Measurements from ENCODE around the gene EPB41L2. TPM values are rescaled to one million over a fixed set of nuclear protein-coding genes. Genes with fewer than 3 reads are reported as not detected.
A peak's percentile ranks its signal among the peaks of the same experiment; 100 is the strongest.

EPB41L2 gene
- total RNA-seq, 1 experiment from 2014 or later, result 199 TPM

- TF ChIP-seq POLR2AphosphoS5 (IDR thresholded peaks at IDR 0.05; ENCODE audit: low read depth, low read length), result no peak
- TF ChIP-seq, protein P1, sequence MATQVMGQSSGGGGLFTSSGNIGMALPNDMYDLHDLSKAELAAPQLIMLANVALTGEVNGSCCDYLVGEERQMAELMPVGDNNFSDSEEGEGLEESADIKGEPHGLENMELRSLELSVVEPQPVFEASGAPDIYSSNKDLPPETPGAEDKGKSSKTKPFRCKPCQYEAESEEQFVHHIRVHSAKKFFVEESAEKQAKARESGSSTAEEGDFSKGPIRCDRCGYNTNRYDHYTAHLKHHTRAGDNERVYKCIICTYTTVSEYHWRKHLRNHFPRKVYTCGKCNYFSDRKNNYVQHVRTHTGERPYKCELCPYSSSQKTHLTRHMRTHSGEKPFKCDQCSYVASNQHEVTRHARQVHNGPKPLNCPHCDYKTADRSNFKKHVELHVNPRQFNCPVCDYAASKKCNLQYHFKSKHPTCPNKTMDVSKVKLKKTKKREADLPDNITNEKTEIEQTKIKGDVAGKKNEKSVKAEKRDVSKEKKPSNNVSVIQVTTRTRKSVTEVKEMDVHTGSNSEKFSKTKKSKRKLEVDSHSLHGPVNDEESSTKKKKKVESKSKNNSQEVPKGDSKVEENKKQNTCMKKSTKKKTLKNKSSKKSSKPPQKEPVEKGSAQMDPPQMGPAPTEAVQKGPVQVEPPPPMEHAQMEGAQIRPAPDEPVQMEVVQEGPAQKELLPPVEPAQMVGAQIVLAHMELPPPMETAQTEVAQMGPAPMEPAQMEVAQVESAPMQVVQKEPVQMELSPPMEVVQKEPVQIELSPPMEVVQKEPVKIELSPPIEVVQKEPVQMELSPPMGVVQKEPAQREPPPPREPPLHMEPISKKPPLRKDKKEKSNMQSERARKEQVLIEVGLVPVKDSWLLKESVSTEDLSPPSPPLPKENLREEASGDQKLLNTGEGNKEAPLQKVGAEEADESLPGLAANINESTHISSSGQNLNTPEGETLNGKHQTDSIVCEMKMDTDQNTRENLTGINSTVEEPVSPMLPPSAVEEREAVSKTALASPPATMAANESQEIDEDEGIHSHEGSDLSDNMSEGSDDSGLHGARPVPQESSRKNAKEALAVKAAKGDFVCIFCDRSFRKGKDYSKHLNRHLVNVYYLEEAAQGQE (IDR thresholded peaks at IDR 0.05; ENCODE audit: insufficient read depth in 1 of 2, low read depth in 2 of 2, low read length in 1 of 2), result no peak
- TF ChIP-seq CTCF (IDR thresholded peaks at IDR 0.05), result no peak
- no peak for TF ChIP-seq SIN3A (IDR thresholded peaks at IDR 0.05; ENCODE audit: borderline replicate concordance, insufficient read depth, low read depth, low read length)
- TF ChIP-seq TCF7L2 (IDR thresholded peaks at IDR 0.05; ENCODE audit: low read depth, low read length), result no peak
- in situ Hi-C loops (cut with HindIII; ENCODE audit: low pct_unique_long_range_greater_than_20kb, low sequenced_read_pairs) (no loop called here), intact Hi-C loops (cut with micrococcal nuclease; ENCODE audit: unreplicated experiment) (loop anchor here (10.0 kb wide), 1 partner anchor 132 kb away; the partner anchor contains the start of gene EPB41L2)
- Histone ChIP-seq H3K27me3 (ENCODE audit: control insufficient read depth, insufficient read depth, low read length) (no peaks in the 10 kb centered on the region), H3K9me3 (ENCODE audit: control insufficient read depth, insufficient read depth, low read depth, low read length) (no peaks in the 10 kb centered on the region), H3K36me3 (ENCODE audit: control insufficient read depth, insufficient read depth, low read length) (no peaks in the 10 kb centered on the region), H3K4me1 (ENCODE audit: control insufficient read depth, insufficient read depth, low read length) (peaks cover 67% of the 10 kb centered on the region), H3K27ac (ENCODE audit: low read length) (peak overlapping the region; percentile 94), H3K4me3 (ENCODE audit: low read depth in 2 of 2, low read length in 2 of 2) (no peak overlapping the region)
- CTCF ChIA-PET, result interaction anchor here (0.6 kb wide), 1 partner anchor 528 kb away, joined by 3 read pairs; no protein-coding TSS in a partner anchor
- POLR2A ChIA-PET, result no interaction called here
- no TSS peak for BruUV-seq (replicated peaks)
- ATAC-seq (no peak), DNase-seq (ENCODE audit: low read depth, low spot score) (no peak)
Measured at GRCh38 chr6:130932438-130932837, 130.6 kb downstream of the EPB41L2 start.

DNA sequence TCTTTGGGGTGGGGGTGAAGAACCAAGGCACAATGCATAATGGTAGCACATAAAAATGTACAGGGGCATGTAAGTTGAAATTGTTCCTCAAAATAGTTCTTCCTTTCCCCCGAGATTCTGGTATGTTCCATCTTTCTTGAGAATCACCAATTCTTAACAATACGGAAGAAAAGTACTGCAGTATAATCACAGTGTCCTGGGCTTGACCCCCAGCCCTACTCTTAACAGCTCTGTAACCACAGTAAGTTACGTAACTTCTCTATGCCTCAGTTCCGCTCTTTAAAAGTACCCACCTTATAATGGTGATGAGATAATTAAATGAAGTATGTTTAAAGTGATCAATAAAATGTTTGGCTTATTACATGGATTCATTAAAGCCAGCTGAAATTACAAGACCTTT, 131.4 kb downstream of the EPB41L2 start:
- Histone ChIP-seq H3K27ac (ENCODE audit: low read length) (peak overlapping the region; percentile 94), H3K36me3 (ENCODE audit: control insufficient read depth, insufficient read depth, low read length) (no peaks in the 10 kb centered on the region), H3K27me3 (ENCODE audit: control insufficient read depth, insufficient read depth, low read length) (no peaks in the 10 kb centered on the region), H3K9me3 (ENCODE audit: control insufficient read depth, insufficient read depth, low read depth, low read length) (no peaks in the 10 kb centered on the region), H3K4me3 (ENCODE audit: low read depth in 2 of 2, low read length in 2 of 2) (no peak overlapping the region), H3K4me1 (ENCODE audit: control insufficient read depth, insufficient read depth, low read length) (peaks cover 67% of the 10 kb centered on the region)
- POLR2A ChIA-PET, result no interaction called here
- TF ChIP-seq TCF7L2 (IDR thresholded peaks at IDR 0.05; ENCODE audit: low read depth, low read length), result no peak
- no peak for TF ChIP-seq CTCF (IDR thresholded peaks at IDR 0.05)
- intact Hi-C loops (cut with micrococcal nuclease; ENCODE audit: unreplicated experiment), result loop anchor here (10.0 kb wide), 1 partner anchor 133 kb away; the partner anchor contains the start of gene EPB41L2
- ATAC-seq (no peak), DNase-seq (ENCODE audit: low read depth, low spot score) (no peak)
- in situ Hi-C loops (cut with HindIII; ENCODE audit: low pct_unique_long_range_greater_than_20kb, low sequenced_read_pairs), result no loop called here
- BruUV-seq (replicated peaks), result no TSS peak
- CTCF ChIA-PET, result no interaction called here
